ENCODE results near the gene ABHD16A.

The ABHD16A gene

GRCh38 chr6:31702819-31703716, at the start of gene ABHD16A:
Gene ABHD16A (minus strand): TSS chr6:31703324. CDS start chr6:31703281, 43 bp downstream.
- DNase-seq (ENCODE audit: low read depth) = peak; percentile 87

- DNase-seq (ENCODE audit: low read depth) = no peak
Measured at GRCh38 chr6:31752739-31753319, 49.7 kb upstream of the ABHD16A start.

GRCh38 chr6:31750411-31751022, 47.4 kb upstream of the ABHD16A start:
- no peak for DNase-seq (ENCODE audit: low read depth)

- no peak for DNase-seq (ENCODE audit: low read depth)
Measured at GRCh38 chr6:31749301-31750036, 46.3 kb upstream of the ABHD16A start.

GRCh38 chr6:31744422-31744821, 41.3 kb upstream of the ABHD16A start:
- DNase-seq (ENCODE audit: low read depth) = no peak

- no peak for DNase-seq (ENCODE audit: low read depth)
Measured at GRCh38 chr6:31742894-31743293, 39.8 kb upstream of the ABHD16A start.

GRCh38 chr6:31741815-31742214, 38.7 kb upstream of the ABHD16A start:
- DNase-seq (ENCODE audit: low read depth) = no peak

GRCh38 chr6:31740397-31741223, 37.5 kb upstream of the ABHD16A start:
- DNase-seq (ENCODE audit: low read depth) = no peak

GRCh38 chr6:31739639-31740396, 36.7 kb upstream of the ABHD16A start, which contains the start of gene MSH5:
Gene MSH5 (plus strand): TSS chr6:31740005. CDS start chr6:31740467, 462 bp downstream.
- DNase-seq (ENCODE audit: low read depth) = peak; percentile 94

- no peak for DNase-seq (ENCODE audit: low read depth)
Measured at GRCh38 chr6:31737991-31738979, 35.2 kb upstream of the ABHD16A start.

GRCh38 chr6:31737315-31737990, 34.3 kb upstream of the ABHD16A start:
- no peak for DNase-seq (ENCODE audit: low read depth)

GRCh38 chr6:31736768-31737314, 33.7 kb upstream of the ABHD16A start:
- DNase-seq (ENCODE audit: low read depth) = no peak

GRCh38 chr6:31736021-31736767, 33.1 kb upstream of the ABHD16A start, which contains the start of gene CLIC1:
Gene CLIC1 (minus strand): TSS chr6:31736530. CDS start chr6:31736300, 230 bp downstream.
- no peak for DNase-seq (ENCODE audit: low read depth)

GRCh38 chr6:31734821-31735406, 31.8 kb upstream of the ABHD16A start:
- no peak for DNase-seq (ENCODE audit: low read depth)

GRCh38 chr6:31734247-31734820, 31.2 kb upstream of the ABHD16A start:
- no peak for DNase-seq (ENCODE audit: low read depth)

GRCh38 chr6:31733734-31734133, 30.6 kb upstream of the ABHD16A start:
- no peak for DNase-seq (ENCODE audit: low read depth)

GRCh38 chr6:31732029-31732428, 28.9 kb upstream of the ABHD16A start:
- no peak for DNase-seq (ENCODE audit: low read depth)
